ENCODE results near the gene FOXP1. TPM values are rescaled to one million over a fixed set of nuclear protein-coding genes. Genes with fewer than 3 reads are reported as not detected.

Gene FOXP1
- total and polyA plus RNA-seq, 2 donors (not counting 1 experiment from before 2014, with no cell fraction given): 91.1 to 508 TPM

DNA sequence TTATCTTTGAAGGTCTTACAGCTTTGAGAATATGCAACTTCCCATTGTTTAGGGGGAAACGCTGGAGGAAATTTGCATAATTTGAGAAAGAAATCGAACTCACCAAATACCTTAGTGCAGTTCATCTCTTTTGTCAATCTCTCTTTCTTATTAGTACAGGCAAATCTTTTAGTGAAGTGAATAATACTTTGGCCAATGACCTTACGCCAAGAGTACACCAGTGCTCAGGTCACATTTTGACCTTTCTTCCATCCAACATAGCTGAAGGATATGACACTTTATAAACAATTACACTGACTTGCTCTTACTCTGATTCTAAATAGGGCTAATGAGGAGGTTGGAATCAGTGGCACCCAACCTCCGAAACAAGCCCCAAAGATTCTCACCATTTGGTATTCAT lies 494.8 kb downstream of the FOXP1 start:
- peaks cover 82% of the 10 kb centered on the region for H3K4me1 Mint-ChIP-seq
- no peaks in the 10 kb centered on the region for H3K27me3 ChIP-seq (replicated peaks in 1 of 4; ENCODE audit: control extremely low read depth in 1 of 4, control insufficient read depth in 3 of 4, insufficient read depth in 4 of 4, low read length in 3 of 4)
- CTCF ChIA-PET: interaction anchor here (1.0 to 3.9 kb wide), 6 partner anchors 10 to 77 kb away, joined by 3 to 16 read pairs (median 4); no protein-coding TSS in a partner anchor
- no CpG with 5 or more reads among the region's 4 CpGs for WGBS (ENCODE audit: insufficient coverage)
- DNase-seq: no peak
- no peaks in the 10 kb centered on the region for H4K20me1 ChIP-seq (ENCODE audit: control insufficient read depth, insufficient read depth, low read length, poor library complexity, severe bottlenecking)
- H3K36me3 ChIP-seq (replicated peaks in 1 of 2; ENCODE audit: control extremely low read depth in 1 of 2, control insufficient read depth in 1 of 2, extremely low read depth in 1 of 2, insufficient read depth in 2 of 2, low read length in 1 of 2): peaks cover 0 to 4% of the 10 kb centered on the region in 2 experiments
- H3K9me3 Mint-ChIP-seq (ENCODE audit: insufficient read depth): no peaks in the 10 kb centered on the region
- intact Hi-C loops (cut with micrococcal nuclease): loop anchor here (1.0 to 5.0 kb wide), 2 partner anchors 42 to 354 kb away; no protein-coding TSS in a partner anchor
- peak overlapping the region; percentile 87 to 91 for H3K27ac ChIP-seq (ENCODE audit: low read length in 2 of 2)
- H3K9me3 ChIP-seq (ENCODE audit: control extremely low read depth in 1 of 3, control insufficient read depth in 2 of 3, insufficient read depth in 1 of 3, low read length in 2 of 3): peaks cover 0 to 4% (median 0%) of the 10 kb centered on the region in 3 donors
- H3K79me2 ChIP-seq (ENCODE audit: control insufficient read depth, insufficient read depth, low read length): peaks cover 78% of the 10 kb centered on the region
- TF ChIP-seq CTCF (IDR thresholded peaks at IDR 0.05): no peak
- TF ChIP-seq EZH2 (IDR thresholded peaks at IDR 0.05; ENCODE audit: borderline replicate concordance, insufficient read depth, low read depth, low read length, poor library complexity, severe bottlenecking): no peak
- H2AFZ ChIP-seq (ENCODE audit: insufficient read depth, low read depth, low read length, poor library complexity, severe bottlenecking): no peak overlapping the region
- peak overlapping the region; percentile 65 for H3K4me2 ChIP-seq (replicated peaks; ENCODE audit: low read depth, low read length, poor library complexity, severe bottlenecking)
- peak overlapping the region in 1 of 5 experiments; percentile 39 for H3K4me3 ChIP-seq (ENCODE audit: control extremely low read depth in 1 of 5, extremely low read depth in 1 of 5, insufficient read depth in 1 of 5, low read depth in 2 of 5, low read length in 4 of 5)
- peaks cover 87 to 92% of the 10 kb centered on the region in 2 donors for H3K4me1 ChIP-seq (ENCODE audit: control insufficient read depth in 2 of 2, insufficient read depth in 2 of 2, low read length in 2 of 2)
- H3K27ac Mint-ChIP-seq: peak overlapping the region; percentile 88
- no peak for ATAC-seq (ENCODE audit: low read depth)
- H3K4me3 Mint-ChIP-seq: peak overlapping the region; percentile 72
- peak overlapping the region; percentile 50 for H3K9ac ChIP-seq (ENCODE audit: low read length)
- POLR2A ChIA-PET: interaction anchor here (0.9 to 1.0 kb wide), 2 partner anchors 25 to 26 kb away, joined by 3 read pairs; no protein-coding TSS in a partner anchor
- H3K27me3 Mint-ChIP-seq: no peaks in the 10 kb centered on the region

DNA sequence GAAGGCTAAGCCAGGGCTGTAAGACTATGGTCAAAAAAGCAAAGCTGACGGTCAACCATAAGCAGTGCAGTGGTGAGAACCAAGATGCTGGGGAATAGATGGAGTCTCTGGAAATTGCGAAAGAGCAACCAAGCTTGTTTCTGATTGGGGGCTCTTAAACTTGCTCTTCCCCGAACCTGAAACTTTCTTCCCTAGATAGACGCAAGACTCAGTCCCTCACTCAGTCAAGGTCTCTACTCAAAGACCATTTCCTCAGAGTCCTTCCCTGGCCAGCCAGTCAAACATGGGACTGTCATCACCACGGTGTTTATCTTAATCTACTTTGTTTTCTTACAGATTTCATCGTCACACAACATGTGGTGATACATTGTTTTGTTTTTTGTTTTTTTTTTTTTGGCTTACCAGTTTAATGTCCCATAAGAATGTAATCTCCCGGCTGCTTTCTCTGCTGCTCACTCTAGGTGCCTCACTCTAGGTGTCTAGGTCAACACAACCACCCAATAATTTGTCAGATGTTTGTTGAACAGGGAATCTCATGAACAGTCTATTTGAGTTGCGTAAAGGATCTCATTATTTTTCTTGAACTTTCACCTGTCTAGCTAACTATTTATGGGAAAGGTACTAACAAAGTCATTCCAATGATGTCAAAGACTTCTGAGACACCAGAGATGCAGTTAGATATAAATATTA lies 495.4 kb downstream of the FOXP1 start:
- Mint-ChIP-seq H3K4me1 (peaks cover 85% of the 10 kb centered on the region), H3K9me3 (ENCODE audit: insufficient read depth) (no peaks in the 10 kb centered on the region), H3K4me3 (peak overlapping the region; percentile 72), H3K27me3 (no peaks in the 10 kb centered on the region), H3K27ac (peak overlapping the region; percentile 88)
- ChIA-PET POLR2A (interaction anchor here (0.6 to 2.0 kb wide), 4 partner anchors 23 to 323 kb away, joined by 3 to 12 read pairs (median 4); no protein-coding TSS in a partner anchor), CTCF (interaction anchor here (1.1 to 3.9 kb wide), 7 partner anchors 10 to 301 kb away, joined by 3 to 16 read pairs (median 4); no protein-coding TSS in a partner anchor)
- peak overlapping the region; percentile 87 to 91 for H3K27ac ChIP-seq (ENCODE audit: low read length in 2 of 2)
- H3K4me1 ChIP-seq (ENCODE audit: control insufficient read depth in 2 of 2, insufficient read depth in 2 of 2, low read length in 2 of 2): peaks cover 88 to 94% of the 10 kb centered on the region in 2 donors
- H3K4me2 ChIP-seq (replicated peaks; ENCODE audit: low read depth, low read length, poor library complexity, severe bottlenecking): peak overlapping the region; percentile 65
- H3K36me3 ChIP-seq (replicated peaks in 1 of 2; ENCODE audit: control extremely low read depth in 1 of 2, control insufficient read depth in 1 of 2, extremely low read depth in 1 of 2, insufficient read depth in 2 of 2, low read length in 1 of 2): peaks cover 0 to 9% of the 10 kb centered on the region in 2 experiments
- no peak overlapping the region for H2AFZ ChIP-seq (ENCODE audit: insufficient read depth, low read depth, low read length, poor library complexity, severe bottlenecking)
- peak overlapping the region; percentile 50 for H3K9ac ChIP-seq (ENCODE audit: low read length)
- peaks cover 78% of the 10 kb centered on the region for H3K79me2 ChIP-seq (ENCODE audit: control insufficient read depth, insufficient read depth, low read length)
- no peak for ATAC-seq (ENCODE audit: low read depth)
- no peaks in the 10 kb centered on the region for H3K27me3 ChIP-seq (replicated peaks in 1 of 4; ENCODE audit: control extremely low read depth in 1 of 4, control insufficient read depth in 3 of 4, insufficient read depth in 4 of 4, low read length in 3 of 4)
- peaks cover 4% of the 10 kb centered on the region for H4K20me1 ChIP-seq (ENCODE audit: control insufficient read depth, insufficient read depth, low read length, poor library complexity, severe bottlenecking)
- WGBS (ENCODE audit: insufficient coverage): 49% methylated on average over 4 of the region's 8 CpGs
- H3K9me3 ChIP-seq (ENCODE audit: control extremely low read depth in 1 of 3, control insufficient read depth in 2 of 3, insufficient read depth in 1 of 3, low read length in 2 of 3): peaks cover 0 to 4% (median 0%) of the 10 kb centered on the region in 3 donors
- intact Hi-C loops (cut with micrococcal nuclease): loop anchor here (5.0 kb wide), 1 partner anchor 354 kb away; no protein-coding TSS in a partner anchor
- DNase-seq: no peak
- H3K4me3 ChIP-seq (ENCODE audit: control extremely low read depth in 1 of 5, extremely low read depth in 1 of 5, insufficient read depth in 1 of 5, low read depth in 2 of 5, low read length in 4 of 5): peak overlapping the region in 2 of 5 experiments; percentile 10 to 39
- TF ChIP-seq EZH2 (IDR thresholded peaks at IDR 0.05; ENCODE audit: borderline replicate concordance, insufficient read depth, low read depth, low read length, poor library complexity, severe bottlenecking) (no peak), CTCF (IDR thresholded peaks at IDR 0.05) (no peak)

Data from B cell (primary cell).